ENCODE data around the gene RABGGTB. TPM values are rescaled to one million over a fixed set of nuclear protein-coding genes. Genes with fewer than 3 reads are reported as not detected.
"Not testable (repeated sequence)": the region's sequence is repeated elsewhere in the genome, so short reads cannot be mapped to it uniquely, and the experiment has no call there.

RABGGTB gene
- total RNA-seq: 136 and 138 TPM in 2 replicates

GRCh38 chr1:75785983-75786853 is at the start of gene RABGGTB:
TSS of gene RABGGTB (plus strand) at chr1:75786256. CDS start at chr1:75786272, 16 bp downstream.
- intact Hi-C loops (cut with micrococcal nuclease): loop anchor here (1.0 to 10.0 kb wide), 6 partner anchors 62 to 1971 kb away; partner anchors contain the start of genes ACADM, CRYZ, SLC44A5 and ST6GALNAC3

DNA sequence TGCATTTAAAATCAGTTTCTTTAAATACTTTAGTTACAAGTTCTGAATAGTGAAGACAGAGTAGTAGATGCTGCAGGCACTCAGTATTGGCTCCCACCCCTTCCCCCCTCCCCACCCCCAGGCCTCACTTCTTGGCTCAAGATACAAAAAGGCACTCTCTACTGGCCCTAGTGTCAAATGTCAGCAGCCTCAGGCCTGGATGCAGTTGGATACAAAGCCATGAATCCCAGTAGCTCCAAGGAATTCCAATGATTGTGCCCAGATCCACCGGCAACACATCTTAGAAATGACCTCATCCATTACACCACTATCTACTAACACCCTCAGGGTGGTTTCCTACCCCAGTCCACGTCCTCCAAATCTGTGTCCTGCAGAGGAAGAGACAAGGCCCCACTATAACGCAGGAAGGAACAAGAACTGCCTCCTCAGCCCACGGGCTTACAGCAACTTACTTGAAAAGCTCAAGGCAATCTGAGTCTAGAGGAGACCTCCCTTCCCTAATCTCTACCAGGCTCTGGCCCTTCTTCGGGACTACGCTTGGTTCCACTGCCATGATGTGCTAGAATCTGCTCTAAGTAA is 43.9 kb upstream of the RABGGTB start:
- intact Hi-C loops (cut with micrococcal nuclease): no loop called here

GRCh38 chr1:75745276-75745675 is 40.8 kb upstream of the RABGGTB start:
- intact Hi-C loops (cut with micrococcal nuclease): no loop called here

- intact Hi-C loops (cut with micrococcal nuclease): not testable (repeated sequence)
Measured at GRCh38 chr1:75757210-75757609, 28.8 kb upstream of the RABGGTB start.

- intact Hi-C loops (cut with micrococcal nuclease): not testable (repeated sequence)
Measured at GRCh38 chr1:75758543-75758942, 27.5 kb upstream of the RABGGTB start.

DNA sequence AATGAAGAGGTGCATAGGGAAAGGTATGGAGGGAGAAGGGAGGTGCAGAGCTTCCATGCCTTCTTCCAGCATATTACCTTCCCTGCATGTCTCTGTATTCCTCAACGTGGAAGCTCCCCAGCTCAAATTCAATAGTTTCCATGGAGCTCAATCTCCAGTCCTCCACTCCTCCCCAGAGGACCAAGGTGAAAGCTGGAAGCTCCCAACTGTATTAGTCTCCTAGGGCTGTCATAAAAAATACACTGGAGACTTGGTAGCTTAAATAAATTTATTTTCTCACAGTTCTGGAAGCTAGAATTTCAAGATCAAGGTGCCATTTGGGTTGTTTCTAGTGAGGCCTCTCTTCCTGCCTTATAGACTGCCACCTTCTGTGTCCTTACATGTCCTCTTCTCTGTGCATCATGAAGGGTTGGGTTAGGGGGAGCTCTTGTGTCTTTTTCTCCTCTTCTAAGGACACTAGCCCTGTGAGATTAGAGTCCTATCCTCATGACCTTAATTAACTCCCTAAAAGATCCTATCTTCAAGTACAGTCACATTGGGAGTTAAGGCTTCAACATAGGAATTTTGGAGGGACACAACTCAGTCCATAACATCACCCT is 21.9 kb upstream of the RABGGTB start:
- intact Hi-C loops (cut with micrococcal nuclease): no loop called here

GRCh38 chr1:75765697-75766355 is 20.2 kb upstream of the RABGGTB start:
- intact Hi-C loops (cut with micrococcal nuclease): no loop called here

DNA sequence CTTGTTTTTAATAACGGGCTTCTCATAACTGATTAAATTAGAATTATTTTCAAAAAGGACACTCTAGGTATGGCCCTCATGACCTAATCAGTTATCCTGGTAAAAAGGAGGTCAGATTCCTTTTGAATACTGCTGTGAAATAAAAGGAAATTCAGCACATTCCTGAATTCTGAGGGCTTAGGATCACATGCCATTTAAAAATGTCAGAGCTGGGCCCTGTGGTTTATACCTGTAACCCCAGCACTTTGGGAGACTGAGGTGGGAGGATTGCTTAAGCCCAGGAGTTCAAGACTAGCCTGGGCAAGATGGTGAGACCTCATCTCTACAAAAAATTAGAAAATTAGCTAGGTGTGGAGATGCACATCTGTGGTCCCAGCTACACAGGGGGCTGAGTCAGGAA is 18.0 kb upstream of the RABGGTB start:
- intact Hi-C loops (cut with micrococcal nuclease): no loop called here

GRCh38 chr1:75770761-75771160 is 15.3 kb upstream of the RABGGTB start:
- intact Hi-C loops (cut with micrococcal nuclease): no loop called here

GRCh38 chr1:75771978-75772377 is 14.1 kb upstream of the RABGGTB start:
- intact Hi-C loops (cut with micrococcal nuclease): no loop called here

GRCh38 chr1:75777812-75778211 is 8.2 kb upstream of the RABGGTB start:
- intact Hi-C loops (cut with micrococcal nuclease): not testable (repeated sequence)

DNA sequence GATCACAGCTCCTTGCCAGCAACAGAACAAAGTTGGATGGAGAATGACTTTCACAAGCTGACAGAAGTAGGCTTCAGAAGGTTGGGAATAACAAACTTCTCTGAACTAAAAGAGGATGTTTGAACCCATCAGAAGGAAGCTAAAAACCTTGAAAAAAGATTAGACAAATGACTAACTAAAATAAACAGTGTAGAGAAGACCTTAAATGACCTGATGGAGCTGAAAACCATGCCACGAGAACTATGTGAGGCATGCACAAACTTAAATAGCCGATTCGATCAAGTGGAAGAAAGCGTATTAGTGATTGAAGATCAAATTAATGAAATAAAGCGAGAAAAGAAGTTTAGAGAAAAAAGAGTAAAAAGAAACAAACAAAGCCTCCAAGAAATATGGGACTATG is 7.4 kb upstream of the RABGGTB start:
- intact Hi-C loops (cut with micrococcal nuclease): not testable (repeated sequence)

GRCh38 chr1:75780183-75780582 is 5.9 kb upstream of the RABGGTB start:
- intact Hi-C loops (cut with micrococcal nuclease): loop anchor here (10.0 kb wide), 1 partner anchor 165 kb away; the partner anchor contains the start of gene SLC44A5

DNA sequence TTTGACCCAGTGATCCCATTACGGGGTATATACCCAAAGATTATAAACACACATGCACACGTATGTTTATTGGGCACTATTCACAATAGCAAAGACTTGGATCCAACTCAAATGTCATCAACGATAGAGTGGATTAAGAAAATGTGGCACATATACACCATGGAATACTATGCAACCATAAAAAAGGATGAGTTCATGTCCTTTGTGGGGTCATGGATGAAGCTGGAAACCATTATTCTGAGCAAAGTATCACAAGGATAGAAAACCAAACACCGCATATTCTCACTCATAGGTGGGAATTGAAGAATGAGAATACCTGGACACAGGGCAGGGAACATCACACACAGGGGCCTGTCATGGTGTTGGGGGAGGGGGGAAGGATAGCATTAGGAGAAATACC is 2.1 kb upstream of the RABGGTB start:
- intact Hi-C loops (cut with micrococcal nuclease): loop anchor here (10.0 kb wide), 1 partner anchor 169 kb away; the partner anchor contains the start of gene SLC44A5

DNA sequence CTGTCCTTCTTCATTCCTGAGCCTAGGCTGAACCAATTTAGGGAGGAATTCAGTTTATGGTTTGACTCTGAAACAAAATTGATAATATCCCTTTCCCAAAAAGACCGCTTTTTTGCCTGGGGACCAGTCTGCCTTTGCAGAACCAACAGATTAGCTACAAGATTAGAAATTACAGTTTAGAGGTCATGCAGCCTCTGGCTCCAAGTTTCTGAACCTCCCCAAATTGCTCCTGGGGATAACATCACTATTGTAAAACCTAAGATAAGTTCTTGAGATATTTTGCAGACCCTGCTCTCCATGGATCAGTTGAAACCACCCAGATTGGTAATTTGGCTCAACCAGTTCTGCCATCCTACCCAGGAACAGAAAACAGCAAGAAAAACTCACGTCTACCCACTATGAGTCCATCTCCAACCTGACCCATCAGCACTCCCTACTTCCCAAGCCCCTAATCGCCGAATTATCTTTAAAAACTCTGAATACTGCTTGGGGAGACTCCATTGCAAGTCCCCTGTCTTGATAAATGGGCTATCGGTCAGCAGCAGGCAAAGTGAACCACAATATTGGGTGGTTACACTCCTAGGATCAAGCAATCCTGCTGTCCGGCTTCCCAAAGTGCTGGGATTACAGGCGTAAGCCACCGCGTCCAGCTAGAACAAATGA is 605 bp upstream of the RABGGTB start:
- intact Hi-C loops (cut with micrococcal nuclease): loop anchor here (5.0 to 10.0 kb wide), 2 partner anchors 171 to 1972 kb away; partner anchors contain the start of genes SLC44A5 and USP33

DNA sequence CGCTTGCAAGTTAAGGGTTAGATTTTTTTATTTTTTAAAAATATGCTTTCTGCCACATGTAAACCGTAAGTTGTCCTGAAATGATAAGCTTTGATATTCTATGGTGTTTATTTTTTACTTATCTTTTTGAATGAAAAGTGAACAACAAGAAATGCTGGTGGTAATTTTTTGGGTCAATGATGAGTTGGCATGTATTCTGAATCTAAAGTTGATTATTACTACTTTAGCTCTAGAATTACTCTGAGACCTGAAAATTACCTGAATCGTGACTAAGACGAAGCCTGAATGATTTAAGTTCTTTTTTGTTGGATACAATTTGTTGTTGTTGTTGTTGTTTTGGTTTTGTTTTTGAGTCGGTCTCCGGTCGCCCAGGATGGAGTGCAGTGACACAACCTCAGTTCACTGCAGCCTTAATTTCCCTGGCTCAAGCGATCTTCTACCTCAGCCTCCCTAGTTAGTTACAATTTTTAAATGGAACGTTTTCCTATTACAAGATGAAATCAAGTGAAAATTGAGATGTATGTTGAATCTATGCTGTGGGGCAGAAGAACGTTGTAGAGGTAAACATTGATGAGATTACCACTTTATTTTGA is 941 bp downstream of the RABGGTB start:
- intact Hi-C loops (cut with micrococcal nuclease): loop anchor here (1.0 to 10.0 kb wide), 6 partner anchors 63 to 1970 kb away; partner anchors contain the start of genes ACADM, CRYZ, SLC44A5 and ST6GALNAC3

- intact Hi-C loops (cut with micrococcal nuclease): loop anchor here (5.0 to 10.0 kb wide), 2 partner anchors 173 to 1970 kb away; partner anchors contain the start of genes SLC44A5 and USP33
Measured at GRCh38 chr1:75787524-75787923, 1.5 kb downstream of the RABGGTB start.

- intact Hi-C loops (cut with micrococcal nuclease): loop anchor here (5.0 to 10.0 kb wide), 2 partner anchors 175 to 1967 kb away; partner anchors contain the start of genes SLC44A5 and USP33
Measured at GRCh38 chr1:75789988-75790387, 3.9 kb downstream of the RABGGTB start.

DNA sequence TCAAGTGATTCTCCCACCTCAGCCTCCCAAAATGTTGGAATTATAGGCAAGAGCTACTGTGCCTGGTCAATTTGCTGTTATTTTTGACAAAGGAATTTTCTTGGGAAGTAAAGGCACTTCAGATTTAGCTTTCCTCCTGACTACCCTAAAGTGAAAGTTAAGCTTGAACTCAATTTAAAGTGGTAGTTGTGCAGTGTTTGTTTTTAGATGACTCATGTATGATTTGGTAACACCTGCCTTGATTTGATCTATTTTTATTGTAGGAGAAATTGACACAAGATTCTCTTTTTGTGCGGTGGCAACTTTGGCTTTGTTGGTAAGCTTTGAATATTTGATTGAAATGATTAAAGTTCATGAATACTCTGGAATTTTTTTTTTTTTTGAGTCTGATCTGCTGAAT is 5.0 kb downstream of the RABGGTB start:
- intact Hi-C loops (cut with micrococcal nuclease): no loop called here

DNA sequence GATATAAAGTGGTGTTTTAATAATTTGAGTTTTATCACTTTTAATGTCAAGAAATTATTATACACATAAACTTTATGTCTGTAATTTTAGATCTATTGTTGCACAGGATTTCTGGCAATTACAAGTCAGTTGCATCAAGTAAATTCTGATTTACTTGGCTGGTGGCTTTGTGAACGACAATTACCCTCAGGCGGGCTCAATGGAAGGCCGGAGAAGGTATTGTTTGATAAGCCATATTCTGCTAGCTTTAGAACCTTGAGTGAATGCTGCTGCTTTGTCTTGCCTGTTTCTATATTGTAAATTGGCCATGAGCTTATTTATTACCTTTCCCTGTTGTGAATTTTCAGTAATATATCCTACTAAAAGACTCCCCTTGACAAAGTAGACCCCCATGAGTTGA is 6.0 kb downstream of the RABGGTB start:
- intact Hi-C loops (cut with micrococcal nuclease): no loop called here
